ENCODE results near the gene AMDHD2. TPM values are rescaled to one million over a fixed set of nuclear protein-coding genes. Genes with fewer than 3 reads are reported as not detected.

Gene AMDHD2
- total RNA-seq, 6 experiments from 2014 or later, result 12.3 to 24.9 (median 21.4) TPM

DNA sequence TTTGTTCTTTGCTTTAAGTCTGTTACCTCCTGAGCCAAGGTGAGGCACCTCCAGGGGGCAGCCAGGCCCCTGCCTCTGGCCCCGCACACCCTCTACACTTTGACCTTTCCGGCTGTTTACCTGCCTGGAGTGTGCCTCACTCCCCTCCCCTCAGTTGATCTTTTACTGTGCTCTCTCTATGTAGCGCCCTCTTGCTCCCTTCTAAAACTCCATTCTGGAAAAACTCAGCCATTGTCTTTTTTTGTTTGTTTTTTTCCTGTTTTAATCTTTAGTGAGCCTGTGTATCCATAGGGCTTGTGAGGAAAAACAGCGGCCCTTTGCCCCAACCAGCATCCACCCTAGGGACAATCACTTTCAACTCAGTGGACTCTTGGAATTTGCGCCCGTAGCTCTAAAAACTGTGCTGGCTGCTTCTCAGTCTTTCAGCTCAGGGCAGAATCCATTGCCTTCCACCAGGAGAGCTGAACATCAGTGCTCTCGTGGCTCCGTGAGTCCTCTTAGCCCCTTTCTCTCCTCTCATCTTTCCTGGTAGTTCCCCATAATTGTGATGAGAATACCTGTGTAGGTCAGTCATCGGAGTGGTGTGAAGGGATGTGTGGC is 4.3 kb downstream of the AMDHD2 start:
- TF ChIP-seq, protein P1, sequence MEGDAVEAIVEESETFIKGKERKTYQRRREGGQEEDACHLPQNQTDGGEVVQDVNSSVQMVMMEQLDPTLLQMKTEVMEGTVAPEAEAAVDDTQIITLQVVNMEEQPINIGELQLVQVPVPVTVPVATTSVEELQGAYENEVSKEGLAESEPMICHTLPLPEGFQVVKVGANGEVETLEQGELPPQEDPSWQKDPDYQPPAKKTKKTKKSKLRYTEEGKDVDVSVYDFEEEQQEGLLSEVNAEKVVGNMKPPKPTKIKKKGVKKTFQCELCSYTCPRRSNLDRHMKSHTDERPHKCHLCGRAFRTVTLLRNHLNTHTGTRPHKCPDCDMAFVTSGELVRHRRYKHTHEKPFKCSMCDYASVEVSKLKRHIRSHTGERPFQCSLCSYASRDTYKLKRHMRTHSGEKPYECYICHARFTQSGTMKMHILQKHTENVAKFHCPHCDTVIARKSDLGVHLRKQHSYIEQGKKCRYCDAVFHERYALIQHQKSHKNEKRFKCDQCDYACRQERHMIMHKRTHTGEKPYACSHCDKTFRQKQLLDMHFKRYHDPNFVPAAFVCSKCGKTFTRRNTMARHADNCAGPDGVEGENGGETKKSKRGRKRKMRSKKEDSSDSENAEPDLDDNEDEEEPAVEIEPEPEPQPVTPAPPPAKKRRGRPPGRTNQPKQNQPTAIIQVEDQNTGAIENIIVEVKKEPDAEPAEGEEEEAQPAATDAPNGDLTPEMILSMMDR (IDR thresholded peaks at IDR 0.05), result peak in 3 of 4 donors; percentile 7 to 31 (median 25)
- TF ChIP-seq POLR2A (IDR thresholded peaks at IDR 0.05), result no peak
- Histone ChIP-seq H3K27me3 (no peaks in the 10 kb centered on the region), H3K27ac (peak overlapping the region in 2 of 3 donors; percentile 42 to 85), H3K4me3 (peak overlapping the region in 1 of 3 donors; percentile 15), H3K4me1 (peaks cover 0 to 47% (median 21%) of the 10 kb centered on the region in 4 donors), H3K36me3 (peaks cover 0 to 22% (median 4%) of the 10 kb centered on the region in 4 donors), H3K9me3 (no peaks in the 10 kb centered on the region)
- peak; percentile 53 to 80 (median 75) for ATAC-seq
- WGBS (ENCODE audit: insufficient coverage, low coverage, low lambda C conversion rate, missing lambda C conversion rate), result 45% methylated on average over 8 of the region's 9 CpGs
- intact Hi-C loops (cut with DNase I), result no loop called here
- peak in 2 of 3 donors; percentile 67 to 73 for DNase-seq

DNA sequence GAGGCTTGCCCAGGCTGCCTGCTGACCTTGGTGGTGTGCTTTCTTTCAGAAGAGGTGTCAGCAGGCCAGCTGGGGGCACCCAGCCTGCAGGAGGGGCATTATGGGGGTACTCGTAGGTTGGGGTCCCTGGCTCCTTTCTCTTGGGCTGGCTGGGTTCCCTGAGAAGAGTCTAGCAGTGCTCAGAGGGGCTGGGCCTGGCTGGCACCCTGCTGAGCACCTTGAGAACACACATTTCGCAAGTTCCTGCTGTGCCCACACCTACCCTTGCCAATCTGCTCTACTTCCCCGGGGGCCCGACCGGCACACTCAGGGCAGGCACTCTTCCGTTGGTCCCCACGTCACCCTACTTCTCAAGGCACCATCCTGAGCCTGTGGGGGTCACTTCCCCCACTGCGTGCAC is 6.0 kb downstream of the AMDHD2 start:
- Histone ChIP-seq H3K4me3 (no peak overlapping the region), H3K36me3 (peaks cover 0 to 19% (median 4%) of the 10 kb centered on the region in 4 donors), H3K4me1 (peaks cover 0 to 41% (median 16%) of the 10 kb centered on the region in 4 donors), H3K27me3 (no peaks in the 10 kb centered on the region), H3K9me3 (no peaks in the 10 kb centered on the region), H3K27ac (no peak overlapping the region)
- WGBS (ENCODE audit: insufficient coverage, low coverage, low lambda C conversion rate, missing lambda C conversion rate), result 50% methylated on average over 4 of the region's 8 CpGs
- ATAC-seq, result no peak
- DNase-seq, result peak in 2 of 3 donors; percentile 10 to 53
- intact Hi-C loops (cut with DNase I), result no loop called here
- TF ChIP-seq, protein P1 (IDR thresholded peaks at IDR 0.05), result no peak
- no peak for TF ChIP-seq POLR2A (IDR thresholded peaks at IDR 0.05)

DNA sequence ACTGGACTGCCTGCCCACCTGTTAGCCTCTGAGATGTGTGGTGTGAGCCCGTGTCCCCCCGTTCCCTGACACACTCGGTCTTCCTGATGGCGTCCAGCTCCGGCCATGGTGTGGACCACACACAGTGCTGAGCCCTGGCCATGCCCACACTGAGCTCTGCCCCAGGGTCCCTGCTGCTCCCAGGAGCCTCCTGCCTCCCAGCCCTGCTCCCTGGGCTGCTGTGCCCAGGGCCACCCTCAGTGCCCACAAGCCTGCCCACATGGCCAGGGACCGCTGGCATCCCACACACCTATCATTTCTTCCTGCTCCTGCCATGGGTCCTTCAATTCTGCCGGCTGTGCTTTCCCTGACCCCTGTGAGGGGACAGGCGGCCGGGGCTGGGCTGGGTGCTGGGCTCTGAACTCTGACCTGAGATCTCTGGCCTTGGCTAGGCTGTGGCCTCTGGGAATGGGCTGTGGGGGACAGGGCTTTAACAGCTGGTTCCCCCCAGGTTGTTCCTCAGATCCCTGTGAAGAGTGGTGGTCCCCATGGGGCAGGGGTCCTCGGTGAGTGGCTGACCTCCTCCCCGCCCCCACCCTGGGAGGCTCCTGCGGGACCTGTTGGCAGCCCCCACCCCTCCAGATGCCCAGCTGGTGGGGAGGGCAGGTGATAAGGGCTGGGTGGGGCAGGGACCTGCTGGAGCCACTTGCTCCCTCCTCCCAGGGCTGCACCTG is 7.1 kb downstream of the AMDHD2 start:
- ATAC-seq, result no peak
- intact Hi-C loops (cut with DNase I), result no loop called here
- Histone ChIP-seq H3K4me3 (no peak overlapping the region), H3K27me3 (no peaks in the 10 kb centered on the region), H3K36me3 (peaks cover 0 to 18% (median 4%) of the 10 kb centered on the region in 4 donors), H3K4me1 (peaks cover 0 to 43% (median 14%) of the 10 kb centered on the region in 4 donors), H3K27ac (peak overlapping the region in 1 of 3 donors; percentile 8), H3K9me3 (no peaks in the 10 kb centered on the region)
- no CpG with 5 or more reads among the region's 12 CpGs for WGBS (ENCODE audit: insufficient coverage, low coverage, low lambda C conversion rate, missing lambda C conversion rate)
- TF ChIP-seq, protein P1 (IDR thresholded peaks at IDR 0.05), result no peak
- no peak for TF ChIP-seq POLR2A (IDR thresholded peaks at IDR 0.05)
- peak in 2 of 3 donors; percentile 18 to 51 for DNase-seq

DNA sequence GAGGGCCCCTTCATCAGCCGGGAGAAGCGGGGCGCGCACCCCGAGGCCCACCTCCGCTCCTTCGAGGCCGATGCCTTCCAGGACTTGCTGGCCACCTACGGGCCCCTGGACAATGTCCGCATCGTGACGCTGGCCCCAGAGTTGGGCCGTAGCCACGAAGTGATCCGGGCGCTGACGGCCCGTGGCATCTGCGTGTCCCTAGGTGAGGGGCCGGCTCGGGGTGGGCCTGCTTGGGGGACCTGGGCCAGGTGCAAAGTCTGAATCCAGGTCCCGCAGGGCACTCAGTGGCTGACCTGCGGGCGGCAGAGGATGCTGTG is 7.6 kb downstream of the AMDHD2 start:
- TF ChIP-seq, protein P1 (IDR thresholded peaks at IDR 0.05), result no peak
- TF ChIP-seq POLR2A (IDR thresholded peaks at IDR 0.05), result no peak
- Histone ChIP-seq H3K4me3 (no peak overlapping the region), H3K27me3 (no peaks in the 10 kb centered on the region), H3K27ac (no peak overlapping the region), H3K36me3 (peaks cover 0 to 16% (median 4%) of the 10 kb centered on the region in 4 donors), H3K4me1 (peaks cover 0 to 43% (median 14%) of the 10 kb centered on the region in 4 donors), H3K9me3 (no peaks in the 10 kb centered on the region)
- WGBS (ENCODE audit: insufficient coverage, low coverage, low lambda C conversion rate, missing lambda C conversion rate), result 100% methylated on average over 1 of the region's 24 CpGs
- ATAC-seq (no peak), DNase-seq (peak in 2 of 3 donors; percentile 19 to 57)
- intact Hi-C loops (cut with DNase I), result no loop called here
